SK-N-SH (cell line): ENCODE results near the gene CKS1B.

Source experiments
- POLR2AphosphoS5 ChIP-seq: IDR thresholded peaks from 2 replicates; pipeline ENCODE4 v1.6.1; 2012; ENCODE audit warnings: low read depth, low read length
- RFX5 ChIP-seq: IDR thresholded peaks from 2 replicates; pipeline ENCODE4 v1.6.1; 2012; ENCODE audit warnings: mild to moderate bottlenecking, improper control_type of control experiment, low read length
- SIN3A ChIP-seq: IDR thresholded peaks from 2 replicates; pipeline ENCODE4 v1.6.1; 2012; ENCODE audit warnings: low read depth, mild to moderate bottlenecking, low read length, moderate library complexity, borderline replicate concordance
- TF ChIP-seq, protein P1 (sequence below): fragments of 200-600 bp; sonication (generic); IDR thresholded peaks from 2 replicates; pipeline ENCODE4 v1.6.1; 2017; ENCODE audit warnings: antibody characterized with exemption, mild to moderate bottlenecking, moderate library complexity
- TF ChIP-seq, protein P2 (sequence below): IDR thresholded peaks from 2 replicates; pipeline ENCODE4 v1.4.0; 2012; ENCODE audit warnings: low read depth, borderline replicate concordance
- TF ChIP-seq, protein P3 (sequence below): IDR thresholded peaks from 2 replicates; pipeline ENCODE4; 2012

DNA sequence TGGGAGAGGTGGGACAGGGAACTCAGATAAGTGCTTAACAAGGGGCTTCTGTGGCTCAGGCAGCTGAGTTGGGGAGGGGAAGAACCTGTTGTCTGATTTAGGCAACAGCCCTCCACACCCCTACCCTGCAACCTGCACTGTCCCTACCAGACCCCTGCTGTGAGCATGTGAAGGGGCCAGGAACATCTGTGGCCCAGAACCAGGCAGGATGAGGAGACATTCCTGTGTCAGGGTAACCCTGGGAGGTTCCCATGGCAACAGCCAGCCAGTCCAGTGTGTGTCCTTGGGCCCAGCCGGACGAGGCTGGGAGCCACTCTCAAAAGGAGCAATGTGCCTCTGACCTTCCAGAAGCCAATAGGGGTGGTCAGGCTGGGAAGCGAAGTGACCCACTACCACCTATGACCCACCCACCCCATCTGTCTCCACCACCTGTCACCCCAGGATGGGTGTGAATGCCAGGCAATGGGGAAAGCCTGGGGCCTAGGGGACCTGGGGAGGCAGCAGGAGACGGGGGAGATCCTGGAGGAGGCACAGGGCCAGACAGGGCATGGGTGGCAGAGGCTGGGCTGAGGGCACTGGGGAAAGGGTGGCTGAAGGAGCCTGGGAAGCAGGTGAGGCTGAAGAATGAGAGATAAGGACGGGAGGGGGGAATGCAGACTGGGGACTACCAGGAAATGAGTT lies 33.0 kb upstream of the CKS1B start:
- TF ChIP-seq, protein P1, sequence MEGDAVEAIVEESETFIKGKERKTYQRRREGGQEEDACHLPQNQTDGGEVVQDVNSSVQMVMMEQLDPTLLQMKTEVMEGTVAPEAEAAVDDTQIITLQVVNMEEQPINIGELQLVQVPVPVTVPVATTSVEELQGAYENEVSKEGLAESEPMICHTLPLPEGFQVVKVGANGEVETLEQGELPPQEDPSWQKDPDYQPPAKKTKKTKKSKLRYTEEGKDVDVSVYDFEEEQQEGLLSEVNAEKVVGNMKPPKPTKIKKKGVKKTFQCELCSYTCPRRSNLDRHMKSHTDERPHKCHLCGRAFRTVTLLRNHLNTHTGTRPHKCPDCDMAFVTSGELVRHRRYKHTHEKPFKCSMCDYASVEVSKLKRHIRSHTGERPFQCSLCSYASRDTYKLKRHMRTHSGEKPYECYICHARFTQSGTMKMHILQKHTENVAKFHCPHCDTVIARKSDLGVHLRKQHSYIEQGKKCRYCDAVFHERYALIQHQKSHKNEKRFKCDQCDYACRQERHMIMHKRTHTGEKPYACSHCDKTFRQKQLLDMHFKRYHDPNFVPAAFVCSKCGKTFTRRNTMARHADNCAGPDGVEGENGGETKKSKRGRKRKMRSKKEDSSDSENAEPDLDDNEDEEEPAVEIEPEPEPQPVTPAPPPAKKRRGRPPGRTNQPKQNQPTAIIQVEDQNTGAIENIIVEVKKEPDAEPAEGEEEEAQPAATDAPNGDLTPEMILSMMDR = no peak
- TF ChIP-seq, protein P2, sequence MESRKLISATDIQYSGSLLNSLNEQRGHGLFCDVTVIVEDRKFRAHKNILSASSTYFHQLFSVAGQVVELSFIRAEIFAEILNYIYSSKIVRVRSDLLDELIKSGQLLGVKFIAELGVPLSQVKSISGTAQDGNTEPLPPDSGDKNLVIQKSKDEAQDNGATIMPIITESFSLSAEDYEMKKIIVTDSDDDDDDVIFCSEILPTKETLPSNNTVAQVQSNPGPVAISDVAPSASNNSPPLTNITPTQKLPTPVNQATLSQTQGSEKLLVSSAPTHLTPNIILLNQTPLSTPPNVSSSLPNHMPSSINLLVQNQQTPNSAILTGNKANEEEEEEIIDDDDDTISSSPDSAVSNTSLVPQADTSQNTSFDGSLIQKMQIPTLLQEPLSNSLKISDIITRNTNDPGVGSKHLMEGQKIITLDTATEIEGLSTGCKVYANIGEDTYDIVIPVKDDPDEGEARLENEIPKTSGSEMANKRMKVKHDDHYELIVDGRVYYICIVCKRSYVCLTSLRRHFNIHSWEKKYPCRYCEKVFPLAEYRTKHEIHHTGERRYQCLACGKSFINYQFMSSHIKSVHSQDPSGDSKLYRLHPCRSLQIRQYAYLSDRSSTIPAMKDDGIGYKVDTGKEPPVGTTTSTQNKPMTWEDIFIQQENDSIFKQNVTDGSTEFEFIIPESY = no peak
- TF ChIP-seq, protein P3, sequence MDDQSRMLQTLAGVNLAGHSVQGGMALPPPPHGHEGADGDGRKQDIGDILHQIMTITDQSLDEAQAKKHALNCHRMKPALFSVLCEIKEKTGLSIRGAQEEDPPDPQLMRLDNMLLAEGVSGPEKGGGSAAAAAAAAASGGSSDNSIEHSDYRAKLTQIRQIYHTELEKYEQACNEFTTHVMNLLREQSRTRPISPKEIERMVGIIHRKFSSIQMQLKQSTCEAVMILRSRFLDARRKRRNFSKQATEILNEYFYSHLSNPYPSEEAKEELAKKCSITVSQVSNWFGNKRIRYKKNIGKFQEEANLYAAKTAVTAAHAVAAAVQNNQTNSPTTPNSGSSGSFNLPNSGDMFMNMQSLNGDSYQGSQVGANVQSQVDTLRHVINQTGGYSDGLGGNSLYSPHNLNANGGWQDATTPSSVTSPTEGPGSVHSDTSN = no peak
- TF ChIP-seq POLR2AphosphoS5 = no peak
- no peak for TF ChIP-seq RFX5
- no peak for TF ChIP-seq SIN3A
